ENCODE results near the gene BPIFB4.

Gene BPIFB4

GRCh38 chr20:33103556-33103955 lies 24.1 kb downstream of the BPIFB4 start:
- TF ChIP-seq, protein P1, sequence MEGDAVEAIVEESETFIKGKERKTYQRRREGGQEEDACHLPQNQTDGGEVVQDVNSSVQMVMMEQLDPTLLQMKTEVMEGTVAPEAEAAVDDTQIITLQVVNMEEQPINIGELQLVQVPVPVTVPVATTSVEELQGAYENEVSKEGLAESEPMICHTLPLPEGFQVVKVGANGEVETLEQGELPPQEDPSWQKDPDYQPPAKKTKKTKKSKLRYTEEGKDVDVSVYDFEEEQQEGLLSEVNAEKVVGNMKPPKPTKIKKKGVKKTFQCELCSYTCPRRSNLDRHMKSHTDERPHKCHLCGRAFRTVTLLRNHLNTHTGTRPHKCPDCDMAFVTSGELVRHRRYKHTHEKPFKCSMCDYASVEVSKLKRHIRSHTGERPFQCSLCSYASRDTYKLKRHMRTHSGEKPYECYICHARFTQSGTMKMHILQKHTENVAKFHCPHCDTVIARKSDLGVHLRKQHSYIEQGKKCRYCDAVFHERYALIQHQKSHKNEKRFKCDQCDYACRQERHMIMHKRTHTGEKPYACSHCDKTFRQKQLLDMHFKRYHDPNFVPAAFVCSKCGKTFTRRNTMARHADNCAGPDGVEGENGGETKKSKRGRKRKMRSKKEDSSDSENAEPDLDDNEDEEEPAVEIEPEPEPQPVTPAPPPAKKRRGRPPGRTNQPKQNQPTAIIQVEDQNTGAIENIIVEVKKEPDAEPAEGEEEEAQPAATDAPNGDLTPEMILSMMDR (IDR thresholded peaks at IDR 0.05): no peak

- TF ChIP-seq, protein P1 (IDR thresholded peaks at IDR 0.05): no peak
Observed at GRCh38 chr20:33104336-33104735, 24.9 kb downstream of the BPIFB4 start.

- TF ChIP-seq, protein P1 (IDR thresholded peaks at IDR 0.05): no peak
Observed at GRCh38 chr20:33105316-33105924, 26.0 kb downstream of the BPIFB4 start.

- TF ChIP-seq, protein P1 (IDR thresholded peaks at IDR 0.05): no peak
Observed at GRCh38 chr20:33108661-33109060, 29.2 kb downstream of the BPIFB4 start.

DNA sequence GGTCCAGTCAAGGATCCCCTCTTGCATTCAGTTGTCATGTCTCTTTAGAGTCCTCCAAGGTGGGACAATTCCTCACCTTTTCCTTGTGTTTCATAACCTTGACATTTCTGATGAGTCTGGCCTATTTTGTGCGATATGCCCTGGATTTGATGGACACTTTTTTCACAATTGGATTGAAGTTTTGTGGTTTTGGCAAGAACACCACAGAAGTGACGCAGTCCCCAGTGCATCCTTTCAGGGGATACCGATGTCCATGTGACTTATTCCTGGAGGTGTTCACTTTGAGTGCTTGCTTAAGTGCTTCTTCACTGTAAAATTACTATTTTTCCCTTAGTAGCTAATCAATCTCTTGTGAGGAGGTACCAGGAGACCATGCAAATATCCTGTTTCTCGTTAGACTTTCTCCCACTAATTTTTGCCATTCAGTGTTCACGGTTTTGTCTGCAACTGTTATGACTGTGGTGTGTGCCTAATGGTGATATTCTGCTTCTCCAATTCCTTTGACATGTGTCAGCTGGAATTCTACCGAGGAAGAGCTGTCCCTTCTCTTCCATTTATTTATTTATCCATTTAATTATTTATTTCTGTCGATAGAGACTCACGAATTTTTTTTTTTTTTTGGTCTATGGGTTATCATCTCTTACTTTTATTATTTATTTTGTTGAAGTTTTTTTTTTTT lies 30.8 kb downstream of the BPIFB4 start:
- TF ChIP-seq, protein P1 (IDR thresholded peaks at IDR 0.05): no peak

DNA sequence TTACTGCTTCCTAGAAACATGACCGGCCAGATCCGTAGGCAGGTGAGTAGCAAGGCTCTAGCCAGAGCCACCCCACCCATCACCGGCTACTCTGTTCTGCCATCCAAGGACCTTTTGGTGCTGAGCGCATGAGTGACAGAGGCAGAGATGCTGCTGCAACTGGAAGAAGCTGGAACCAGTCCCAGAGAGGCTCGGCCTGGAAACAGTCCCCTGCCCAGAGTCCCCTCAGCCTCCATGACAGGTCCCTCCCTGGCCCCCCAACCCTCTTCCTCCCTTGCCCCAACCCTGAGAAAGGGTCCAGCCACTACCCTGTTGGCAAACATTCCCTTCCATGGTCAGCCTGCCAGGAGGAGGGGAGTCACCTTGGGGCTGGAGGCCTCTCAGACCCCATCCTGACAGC lies 31.9 kb downstream of the BPIFB4 start:
- TF ChIP-seq, protein P1 (IDR thresholded peaks at IDR 0.05): no peak

DNA sequence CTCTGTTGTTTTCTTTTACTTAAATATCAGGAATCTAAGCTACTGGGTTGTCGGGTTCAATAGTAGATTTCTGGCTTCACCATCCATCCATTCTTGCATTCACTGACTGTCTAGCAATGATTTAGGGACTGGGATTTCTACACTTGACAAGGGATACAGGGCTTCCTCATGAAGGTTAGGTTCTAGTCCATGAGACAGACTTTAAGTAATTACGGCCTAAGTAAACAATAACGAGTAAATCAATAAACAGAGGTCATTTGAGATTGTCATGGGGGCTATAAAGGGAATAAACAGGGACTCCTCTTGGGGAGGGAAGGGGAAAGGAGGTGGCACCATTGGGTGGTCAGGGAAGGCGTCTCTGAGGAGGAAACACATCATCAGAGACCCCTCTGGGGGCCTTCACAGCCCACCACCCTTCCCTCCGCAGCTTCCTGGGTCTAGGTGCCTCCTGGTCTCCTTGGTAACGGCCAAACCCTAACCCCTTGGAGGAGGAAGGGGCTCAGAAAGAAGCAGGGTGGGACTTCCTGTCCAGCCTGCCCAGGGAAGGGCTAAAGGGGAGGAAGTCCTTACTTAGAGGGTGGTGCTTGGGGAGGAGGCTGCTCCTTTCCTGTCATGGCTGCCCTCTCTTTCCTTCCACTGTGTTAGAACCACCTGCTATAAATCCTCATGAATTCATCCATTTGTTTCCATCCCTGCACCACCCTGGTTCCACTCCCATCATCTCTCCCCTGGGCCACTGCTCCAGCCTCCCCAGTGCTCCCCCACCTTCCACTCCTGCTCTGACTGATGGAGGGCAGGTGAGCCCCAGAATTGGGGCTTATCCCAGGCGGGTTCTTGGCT lies 33.3 kb downstream of the BPIFB4 start:
- TF ChIP-seq, protein P1 (IDR thresholded peaks at IDR 0.05): no peak

All from LNCAP (cell line).